H1 (cell line): Measurements from ENCODE around the gene BATF3.

Source experiments
- BRCA1 ChIP-seq: IDR thresholded peaks from 2 replicates; pipeline ENCODE4 v1.6.1; 2012; ENCODE audit warnings: low read depth, low read length, improper control_type of control experiment
- EZH2 ChIP-seq: fragments of 200-600 bp; sonication (generic); IDR thresholded peaks from 2 replicates; pipeline ENCODE4 v1.7.1; 2012; ENCODE audit warnings: low read depth, mild to moderate bottlenecking, moderate library complexity, low read length, inconsistent platforms; ENCODE audit not compliant: severe bottlenecking
- TAF1 ChIP-seq: IDR thresholded peaks from 2 replicates; pipeline ENCODE4 v1.6.1; 2011; ENCODE audit warnings: mild to moderate bottlenecking, low read depth, low read length

- TF ChIP-seq BRCA1 = no peak
- TF ChIP-seq TAF1 = no peak
- no peak for TF ChIP-seq EZH2
Measured at GRCh38 chr1:212687811-212688210, 11.8 kb downstream of the BATF3 start.
